GM21825 (cell line): ENCODE measurements around the gene FRAS1.
"Not testable (repeated sequence)": the region's sequence is repeated elsewhere in the genome, so short reads cannot be mapped to it uniquely, and the experiment has no call there.

Source experiments
- ATAC-seq: cut with Tn5 transposase; IDR thresholded peaks from one replicate; pipeline ENCODE4 v1.9.1; 2021; ENCODE audit warnings: mild to moderate bottlenecking, moderate library complexity; ENCODE audit not compliant: unreplicated experiment

The FRAS1 gene

GRCh38 chr4:78534286-78534955 lies 477.3 kb downstream of the FRAS1 start:
- ATAC-seq, result no peak

GRCh38 chr4:78542373-78542772 lies 485.2 kb downstream of the FRAS1 start:
- ATAC-seq, result no peak

- ATAC-seq, result no peak
Measured at GRCh38 chr4:78543424-78544125, 486.5 kb downstream of the FRAS1 start.

- ATAC-seq, result no peak
Measured at GRCh38 chr4:78544678-78545077, 487.6 kb downstream of the FRAS1 start.

- ATAC-seq, result no peak
Measured at GRCh38 chr4:78545275-78546246, 488.4 kb downstream of the FRAS1 start.

GRCh38 chr4:78547899-78548298 lies 490.8 kb downstream of the FRAS1 start:
- ATAC-seq, result not testable (repeated sequence)

- not testable (repeated sequence) for ATAC-seq
Measured at GRCh38 chr4:78548889-78549288, 491.8 kb downstream of the FRAS1 start.

GRCh38 chr4:78551420-78552351 lies 494.6 kb downstream of the FRAS1 start, which contains the start of gene ANXA3:
Gene ANXA3, plus strand, starts transcription at chr4:78551770. Its CDS starts 2,704 bp downstream, at chr4:78554474.
- no peak for ATAC-seq

GRCh38 chr4:78552389-78553042 lies 495.4 kb downstream of the FRAS1 start:
- no peak for ATAC-seq

GRCh38 chr4:78553043-78553396 lies 495.9 kb downstream of the FRAS1 start:
- no peak for ATAC-seq

GRCh38 chr4:78553529-78554060 lies 496.5 kb downstream of the FRAS1 start:
- ATAC-seq, result no peak

GRCh38 chr4:78556665-78557064 lies 499.5 kb downstream of the FRAS1 start:
- ATAC-seq, result no peak

- no peak for ATAC-seq
Measured at GRCh38 chr4:78557841-78558240, 500.7 kb downstream of the FRAS1 start.

- ATAC-seq, result no peak
Measured at GRCh38 chr4:78558410-78558809, 501.3 kb downstream of the FRAS1 start.

GRCh38 chr4:78560296-78560963 lies 503.3 kb downstream of the FRAS1 start:
- ATAC-seq, result no peak

GRCh38 chr4:78561677-78562076 lies 504.6 kb downstream of the FRAS1 start:
- no peak for ATAC-seq

GRCh38 chr4:78562687-78563086 lies 505.6 kb downstream of the FRAS1 start:
- ATAC-seq, result no peak

GRCh38 chr4:78565971-78566372 lies 508.8 kb downstream of the FRAS1 start:
- ATAC-seq, result no peak
